Coronary artery (tissue), 2 donors: Measurements from ENCODE around the gene DOCK1.

Source experiments
- DNase-seq: peaks from one replicate; pipeline ENCODE4 v3.0.0-alpha.2; 2017; ENCODE audit warnings: low spot score
- H3K27ac ChIP-seq, 2 donors: fragments of 200-600 bp; sonication (generic); one replicate each; pipeline ENCODE4 v1.5.1; 2016 to 2019
- H3K4me3 ChIP-seq: fragments of 200-600 bp; sonication (generic); 2 replicates; pipeline ENCODE4 v1.5.1; 2016; ENCODE audit warnings: mild to moderate bottlenecking, moderate library complexity
- TF ChIP-seq, protein P1 (sequence below): fragments of 200-600 bp; sonication (generic); IDR thresholded peaks from one replicate; pipeline ENCODE4 v1.5.1; 2019; ENCODE audit warnings: antibody characterized with exemption

DOCK1 gene

DNA sequence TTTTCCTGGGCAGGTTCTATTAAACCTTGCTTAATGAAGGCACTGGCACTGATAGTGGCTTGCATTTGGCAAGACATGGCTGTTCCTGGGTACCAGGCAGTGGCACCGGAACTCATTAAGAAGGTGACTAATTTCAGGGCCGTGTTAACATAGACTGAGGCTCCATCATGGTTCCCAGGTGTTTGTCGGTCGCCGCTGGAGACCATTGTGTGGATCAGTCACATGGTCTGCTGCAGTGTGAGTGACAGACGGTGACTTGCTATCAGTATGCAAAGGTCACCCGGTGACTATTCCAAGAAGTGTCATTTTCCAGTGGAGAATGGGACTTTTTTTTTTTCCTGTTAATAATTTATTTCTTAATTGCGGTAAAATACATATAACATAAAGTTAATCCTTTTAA lies 184.9 kb downstream of the DOCK1 start:
- no peak for DNase-seq
- H3K27ac ChIP-seq = no peak overlapping the region
- TF ChIP-seq, protein P1, sequence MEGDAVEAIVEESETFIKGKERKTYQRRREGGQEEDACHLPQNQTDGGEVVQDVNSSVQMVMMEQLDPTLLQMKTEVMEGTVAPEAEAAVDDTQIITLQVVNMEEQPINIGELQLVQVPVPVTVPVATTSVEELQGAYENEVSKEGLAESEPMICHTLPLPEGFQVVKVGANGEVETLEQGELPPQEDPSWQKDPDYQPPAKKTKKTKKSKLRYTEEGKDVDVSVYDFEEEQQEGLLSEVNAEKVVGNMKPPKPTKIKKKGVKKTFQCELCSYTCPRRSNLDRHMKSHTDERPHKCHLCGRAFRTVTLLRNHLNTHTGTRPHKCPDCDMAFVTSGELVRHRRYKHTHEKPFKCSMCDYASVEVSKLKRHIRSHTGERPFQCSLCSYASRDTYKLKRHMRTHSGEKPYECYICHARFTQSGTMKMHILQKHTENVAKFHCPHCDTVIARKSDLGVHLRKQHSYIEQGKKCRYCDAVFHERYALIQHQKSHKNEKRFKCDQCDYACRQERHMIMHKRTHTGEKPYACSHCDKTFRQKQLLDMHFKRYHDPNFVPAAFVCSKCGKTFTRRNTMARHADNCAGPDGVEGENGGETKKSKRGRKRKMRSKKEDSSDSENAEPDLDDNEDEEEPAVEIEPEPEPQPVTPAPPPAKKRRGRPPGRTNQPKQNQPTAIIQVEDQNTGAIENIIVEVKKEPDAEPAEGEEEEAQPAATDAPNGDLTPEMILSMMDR = no peak
- H3K4me3 ChIP-seq = no peak overlapping the region

DNA sequence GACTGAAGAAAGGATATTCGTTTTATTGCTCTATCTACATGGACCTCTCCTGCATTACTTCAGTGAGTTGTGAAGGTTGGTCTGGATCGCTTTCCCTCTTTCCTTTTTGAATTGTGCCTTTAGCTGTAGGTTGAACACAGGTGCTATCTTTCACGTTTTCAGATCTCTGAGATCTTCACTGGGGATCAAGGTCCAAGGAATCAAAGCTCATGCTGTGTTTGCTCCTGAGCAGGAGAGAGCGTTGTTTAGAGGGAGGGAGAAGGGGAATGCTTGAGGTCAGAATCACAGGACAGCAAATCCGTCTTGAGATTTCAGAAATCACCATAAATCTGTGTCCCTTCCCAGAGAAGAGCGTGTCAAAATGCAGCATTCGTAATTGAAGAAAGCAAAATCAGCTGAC lies 186.1 kb downstream of the DOCK1 start:
- no peak for DNase-seq
- TF ChIP-seq, protein P1 = no peak
- Histone ChIP-seq H3K4me3 (no peak overlapping the region), H3K27ac (no peak overlapping the region)

DNA sequence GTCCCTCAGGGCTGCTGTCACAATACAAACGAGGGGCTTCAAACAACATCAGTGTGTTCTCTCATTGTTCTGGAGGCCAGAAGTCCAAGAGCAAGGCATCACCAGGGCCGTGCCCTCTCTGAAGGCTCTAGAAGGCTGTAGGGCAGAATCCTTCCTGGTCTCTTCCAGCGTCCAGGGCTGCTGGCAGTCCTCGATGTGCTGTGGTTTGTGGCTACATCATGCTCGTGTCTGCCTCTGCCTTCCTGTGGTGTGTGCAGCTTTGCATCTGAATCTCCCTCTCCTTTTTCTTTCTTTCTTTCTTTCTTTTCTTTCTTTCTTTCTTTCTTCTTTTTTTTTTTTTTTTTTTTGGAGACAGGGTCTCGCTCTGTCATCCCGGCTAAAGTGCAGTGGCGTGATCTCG lies 187.7 kb downstream of the DOCK1 start:
- Histone ChIP-seq H3K4me3 (no peak overlapping the region), H3K27ac (no peak overlapping the region)
- no peak for DNase-seq
- TF ChIP-seq, protein P1 = no peak

DNA sequence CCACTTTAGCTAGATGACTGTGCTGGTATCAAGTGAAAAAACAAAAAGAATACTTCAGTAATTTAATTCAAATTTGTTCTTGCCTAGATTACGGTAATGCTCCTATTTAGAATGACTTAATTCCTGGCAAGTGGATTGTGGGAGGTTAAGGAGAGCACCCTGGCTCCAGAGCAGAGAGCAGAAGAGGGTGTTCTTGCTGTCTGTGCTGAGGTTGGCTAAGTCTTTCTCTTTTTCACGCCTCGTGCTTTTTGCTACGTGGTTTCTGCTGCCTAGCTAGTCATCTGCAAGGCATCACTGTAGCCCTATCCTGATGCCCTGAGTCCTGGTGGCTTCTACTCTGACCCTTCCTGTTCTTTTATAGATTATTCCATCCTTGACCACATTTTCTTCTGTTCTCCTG lies 189.8 kb downstream of the DOCK1 start:
- Histone ChIP-seq H3K27ac (no peak overlapping the region), H3K4me3 (no peak overlapping the region)
- TF ChIP-seq, protein P1 = no peak
- no peak for DNase-seq

- no peak for DNase-seq
- TF ChIP-seq, protein P1 = no peak
- no peak overlapping the region for H3K27ac ChIP-seq
- no peak overlapping the region for H3K4me3 ChIP-seq
These were observed 195.9 kb downstream of the DOCK1 start for GRCh38 chr10:127100983-127101615.

GRCh38 chr10:127102176-127102575 lies 196.9 kb downstream of the DOCK1 start:
- TF ChIP-seq, protein P1 = no peak
- H3K27ac ChIP-seq = no peak overlapping the region
- no peak for DNase-seq
- H3K4me3 ChIP-seq = no peak overlapping the region

GRCh38 chr10:127115100-127115499 lies 209.9 kb downstream of the DOCK1 start:
- H3K4me3 ChIP-seq = no peak overlapping the region
- TF ChIP-seq, protein P1 = no peak
- no peak for DNase-seq
- no peak overlapping the region for H3K27ac ChIP-seq
